SK-N-SH (cell line): ENCODE results near the gene CDH23. TPM values are rescaled to one million over a fixed set of nuclear protein-coding genes. Genes with fewer than 3 reads are reported as not detected.
"Not testable (repeated sequence)": the region's sequence is repeated elsewhere in the genome, so short reads cannot be mapped to it uniquely, and the experiment has no call there.

ENCODE experiments used
- CTCF ChIA-PET: fragments of 300-600, 350-600 bp; formaldehyde crosslinking; extraction: SDS; loops from one replicate; lab custom pipeline; 2021; lab: Yijun Ruan, JAX
- POLR2A ChIA-PET: fragments of 350-600 bp; sonication (Branson Sonifier 250); formaldehyde crosslinking; extraction: SDS; loops from one replicate; lab custom pipeline; 2020; ENCODE audit warnings: antibody characterized with exemption, inconsistent platforms; lab: Yijun Ruan, JAX
- DNase-seq: peaks from one replicate; pipeline ENCODE4 v3.0.0; 2012
- H2AFZ ChIP-seq: fragments of 200-600 bp; sonication (generic); 2 replicates; pipeline ENCODE4 v1.8.1; 2016; ENCODE audit warnings: antibody characterized with exemption, mild to moderate bottlenecking, low read depth
- H3F3A ChIP-seq: fragments of 200-600 bp; sonication (generic); replicated peaks from 2 replicates; pipeline ENCODE3; 2016; ENCODE audit warnings: antibody characterized with exemption, mild to moderate bottlenecking; ENCODE audit not compliant: insufficient read depth
- H3K27ac ChIP-seq, 2 experiments: fragments of 200-500 bp in 1 of 2; fragments of 200-600 bp in 1 of 2; sonication (Bioruptor generic) in 1 of 2; sonication (generic), shearing (Covaris generic) in 1 of 2; 2 replicates each; pipeline versions ENCODE4 v1.5.1 to v1.6.1; 2014 to 2016; ENCODE audit warnings: low read depth in 2 of 2, inconsistent platforms in 1 of 2, low read length in 1 of 2, mild to moderate bottlenecking in 1 of 2, mixed read lengths in 1 of 2
- H3K27me3 ChIP-seq: fragments of 200-600 bp; sonication (generic), shearing (Covaris generic); 2 replicates; pipeline ENCODE4 v1.6.1; 2016; ENCODE audit warnings: mixed run types; ENCODE audit not compliant: insufficient read depth
- H3K36me3 ChIP-seq, 2 experiments: fragments of 200-500 bp in 1 of 2; fragments of 200-600 bp in 1 of 2; sonication (Bioruptor generic) in 1 of 2; sonication (generic) in 1 of 2; replicated peaks in 1 of 2; 2 replicates each; pipeline versions ENCODE3 to v1.5.1; 2014 to 2016; ENCODE audit warnings: low read length in 1 of 2, mild to moderate bottlenecking in 1 of 2; ENCODE audit not compliant: insufficient read depth in 2 of 2, control insufficient read depth in 1 of 2
- H3K4me1 ChIP-seq, 2 experiments: fragments of 200-500 bp in 1 of 2; fragments of 200-600 bp in 1 of 2; sonication (Bioruptor generic) in 1 of 2; sonication (generic), shearing (Covaris generic) in 1 of 2; 2 replicates each; pipeline versions ENCODE4 v1.5.1 to v1.6.1; 2014 to 2016; ENCODE audit warnings: low read depth in 1 of 2, low read length in 1 of 2, mixed run types in 1 of 2; ENCODE audit not compliant: insufficient read depth in 2 of 2, control insufficient read depth in 1 of 2
- H3K4me2 ChIP-seq: fragments of 200-600 bp; sonication (generic), shearing (Covaris generic); 2 replicates; pipeline ENCODE4 v1.6.1; 2017; ENCODE audit warnings: mixed run types
- H3K4me3 ChIP-seq, 2 experiments: fragments of 200-500 bp in 1 of 2; fragments of 200-600 bp in 1 of 2; sonication (Bioruptor generic) in 1 of 2; sonication (generic), shearing (Covaris generic) in 1 of 2; 2 replicates each; pipeline versions ENCODE4 v1.5.1 to v1.8.1; 2014 to 2016; ENCODE audit warnings: low read depth in 2 of 2, inconsistent platforms in 1 of 2, low read length in 1 of 2, mild to moderate bottlenecking in 1 of 2, mixed read lengths in 1 of 2, moderate library complexity in 1 of 2
- H3K79me2 ChIP-seq: fragments of 200-600 bp; sonication (generic); 2 replicates; pipeline ENCODE4 v1.8.1; 2017; ENCODE audit warnings: mild to moderate bottlenecking; ENCODE audit not compliant: insufficient read depth
- H3K9ac ChIP-seq: fragments of 200-600 bp; sonication (generic); 2 replicates; pipeline ENCODE4 v1.6.1; 2017; ENCODE audit warnings: mixed run types
- H3K9me2 ChIP-seq: fragments of 200-600 bp; sonication (generic); 2 replicates; pipeline ENCODE4 v1.6.1; 2017; ENCODE audit warnings: mixed run types
- H3K9me3 ChIP-seq: fragments of 200-600 bp; sonication (generic); 2 replicates; pipeline ENCODE4 v1.6.1; 2017; ENCODE audit warnings: mixed run types, mild to moderate bottlenecking, moderate library complexity
- H4K20me1 ChIP-seq: fragments of 200-600 bp; sonication (generic); 2 replicates; pipeline ENCODE4 v1.6.1; 2017; ENCODE audit warnings: mild to moderate bottlenecking, mixed run types; ENCODE audit not compliant: insufficient read depth
- CHD2 ChIP-seq: fragments of 150-350 bp; IDR thresholded peaks from 2 replicates; pipeline ENCODE4 v1.6.1; 2018; ENCODE audit warnings: low read length; ENCODE audit not compliant: partially characterized antibody
- EZH2phosphoT487 ChIP-seq: fragments of 200-600 bp; sonication (generic); IDR thresholded peaks from 2 replicates; pipeline ENCODE4 v1.6.1; 2017; ENCODE audit warnings: low read depth, mixed run types, mild to moderate bottlenecking, antibody characterized with exemption, moderate library complexity, borderline replicate concordance
- GABPA ChIP-seq: IDR thresholded peaks from 2 replicates; pipeline ENCODE4 v1.4.0; 2012; ENCODE audit warnings: low read depth, mild to moderate bottlenecking
- GATA2 ChIP-seq: sonication (generic); formaldehyde crosslinking; IDR thresholded peaks from 2 replicates; pipeline ENCODE4 v1.5.0; 2020; ENCODE audit warnings: mild to moderate bottlenecking, missing genetic modification reagents
- RCOR1 ChIP-seq: fragments of 150-350 bp; IDR thresholded peaks from 2 replicates; pipeline ENCODE4 v1.6.1; 2017; ENCODE audit warnings: antibody characterized with exemption, low read length
- RXRA ChIP-seq: IDR thresholded peaks from 2 replicates; pipeline ENCODE4 v1.4.0; 2012; ENCODE audit warnings: low read depth, mild to moderate bottlenecking, borderline replicate concordance
- SMC3 ChIP-seq: IDR thresholded peaks from 2 replicates; pipeline ENCODE4 v1.6.1; 2012; ENCODE audit warnings: low read depth, low read length, improper control_type of control experiment
- TCF12 ChIP-seq: IDR thresholded peaks from 2 replicates; pipeline ENCODE4 v1.4.0; 2012
- TEAD4 ChIP-seq: IDR thresholded peaks from 2 replicates; pipeline ENCODE4 v1.4.0; 2012; ENCODE audit warnings: mild to moderate bottlenecking, borderline replicate concordance; ENCODE audit not compliant: insufficient read depth
- WGBS: methylation state at CpG from one replicate; pipeline ENCODE4 v1.1.6; 2017; ENCODE audit warnings: low lambda C conversion rate; 5-methylcytosine and 5-hydroxymethylcytosine counted together
- polyA plus RNA-seq, 3 experiments: library from polyadenylated mRNA; depleted of rRNA; stranded (reverse); fragments of >200 nt; gene quantifications; 2 replicates each; pipeline ENCODE4 v1.2.3, GENCODE V29; 2012
- TF ChIP-seq, protein P1 (sequence below): fragments of 150-350 bp; IDR thresholded peaks from 2 replicates; pipeline ENCODE4 v1.6.1; 2017; ENCODE audit warnings: antibody characterized with exemption, low read length, low read depth, borderline replicate concordance
- TF ChIP-seq, protein P2 (sequence below): IDR thresholded peaks from 2 replicates; pipeline ENCODE4; 2012
- TF ChIP-seq, protein P3 (sequence below): IDR thresholded peaks from 2 replicates; pipeline ENCODE4 v1.6.1; 2012; ENCODE audit warnings: mild to moderate bottlenecking, low read depth, low read length, moderate library complexity
- TF ChIP-seq, protein P4 (sequence below): IDR thresholded peaks from 2 replicates; pipeline ENCODE4 v1.4.0; 2012; ENCODE audit warnings: low read depth, borderline replicate concordance
- TF ChIP-seq, protein P5 (sequence below): fragments of 150-350 bp; IDR thresholded peaks from 2 replicates; pipeline ENCODE4 v1.6.1; 2016; ENCODE audit warnings: mild to moderate bottlenecking, low read depth, low read length

The CDH23 gene
- polyA plus RNA-seq, 1 of the 3 experiments (the other 2 are of a cell fraction) = 0.03 TPM

DNA sequence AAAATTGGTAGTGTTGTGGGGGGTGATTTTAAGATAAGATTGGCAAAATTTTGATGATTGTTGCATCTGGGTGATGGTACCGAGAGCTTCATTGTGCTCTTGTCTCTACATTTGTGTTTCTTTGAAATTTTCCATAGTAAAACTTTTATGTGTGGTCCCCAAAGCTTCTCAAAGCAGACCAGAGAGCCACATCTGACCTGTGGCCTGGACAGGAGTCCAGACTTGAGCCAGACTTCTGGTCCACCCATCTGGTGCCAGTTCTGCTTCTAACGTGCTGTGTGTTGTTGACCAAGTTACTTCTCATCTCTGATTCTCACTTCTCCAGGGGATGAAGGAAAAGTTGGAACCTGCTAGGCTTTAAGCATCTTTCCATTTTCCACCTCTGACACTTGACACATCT is 202.8 kb downstream of the CDH23 start (continued):
- TF ChIP-seq, protein P1, sequence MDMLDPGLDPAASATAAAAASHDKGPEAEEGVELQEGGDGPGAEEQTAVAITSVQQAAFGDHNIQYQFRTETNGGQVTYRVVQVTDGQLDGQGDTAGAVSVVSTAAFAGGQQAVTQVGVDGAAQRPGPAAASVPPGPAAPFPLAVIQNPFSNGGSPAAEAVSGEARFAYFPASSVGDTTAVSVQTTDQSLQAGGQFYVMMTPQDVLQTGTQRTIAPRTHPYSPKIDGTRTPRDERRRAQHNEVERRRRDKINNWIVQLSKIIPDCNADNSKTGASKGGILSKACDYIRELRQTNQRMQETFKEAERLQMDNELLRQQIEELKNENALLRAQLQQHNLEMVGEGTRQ = no peak
- TF ChIP-seq, protein P2, sequence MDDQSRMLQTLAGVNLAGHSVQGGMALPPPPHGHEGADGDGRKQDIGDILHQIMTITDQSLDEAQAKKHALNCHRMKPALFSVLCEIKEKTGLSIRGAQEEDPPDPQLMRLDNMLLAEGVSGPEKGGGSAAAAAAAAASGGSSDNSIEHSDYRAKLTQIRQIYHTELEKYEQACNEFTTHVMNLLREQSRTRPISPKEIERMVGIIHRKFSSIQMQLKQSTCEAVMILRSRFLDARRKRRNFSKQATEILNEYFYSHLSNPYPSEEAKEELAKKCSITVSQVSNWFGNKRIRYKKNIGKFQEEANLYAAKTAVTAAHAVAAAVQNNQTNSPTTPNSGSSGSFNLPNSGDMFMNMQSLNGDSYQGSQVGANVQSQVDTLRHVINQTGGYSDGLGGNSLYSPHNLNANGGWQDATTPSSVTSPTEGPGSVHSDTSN = no peak
- TF ChIP-seq, all 33 proteins: peak for 0

DNA sequence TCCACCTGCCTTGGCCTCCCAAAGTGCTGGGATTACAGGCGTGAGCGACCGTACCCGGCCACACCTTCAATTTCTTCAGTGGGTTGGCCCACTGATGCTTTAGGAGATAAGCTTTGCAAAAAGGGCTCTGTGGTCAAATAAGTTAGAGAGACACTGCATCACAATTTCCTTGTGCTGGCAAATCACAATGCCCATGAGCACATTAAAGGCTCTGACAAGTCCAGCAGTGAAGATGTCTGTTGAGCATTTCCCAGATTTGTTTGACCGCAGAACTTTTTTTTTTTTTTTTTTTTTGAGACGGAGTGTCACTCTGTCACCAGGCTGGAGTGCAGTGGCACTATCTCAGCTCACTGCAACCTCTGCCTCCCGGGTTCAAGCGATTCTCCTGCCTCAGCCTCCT is 203.5 kb downstream of the CDH23 start:
- H3K4me1 ChIP-seq, H3K27me3 ChIP-seq, H3K9ac ChIP-seq, H3K27ac ChIP-seq, H3K4me2 ChIP-seq, H3K36me3 ChIP-seq, H3K4me3 ChIP-seq, H3K79me2 ChIP-seq, H4K20me1 ChIP-seq, H3F3A ChIP-seq, H3K9me3 ChIP-seq, H3K9me2 ChIP-seq, DNase-seq, H2AFZ ChIP-seq: not testable (repeated sequence)
- CTCF ChIA-PET = interaction anchor here (0.7 to 5.4 kb wide), 4 partner anchors 9 to 286 kb away, joined by 3 to 29 read pairs (median 10); no protein-coding TSS in a partner anchor
- WGBS = 92% methylated on average over 8 of the region's 8 CpGs
- POLR2A ChIA-PET = interaction anchor here (0.7 kb wide), 1 partner anchor 12 kb away, joined by 5 read pairs; no protein-coding TSS in a partner anchor

DNA sequence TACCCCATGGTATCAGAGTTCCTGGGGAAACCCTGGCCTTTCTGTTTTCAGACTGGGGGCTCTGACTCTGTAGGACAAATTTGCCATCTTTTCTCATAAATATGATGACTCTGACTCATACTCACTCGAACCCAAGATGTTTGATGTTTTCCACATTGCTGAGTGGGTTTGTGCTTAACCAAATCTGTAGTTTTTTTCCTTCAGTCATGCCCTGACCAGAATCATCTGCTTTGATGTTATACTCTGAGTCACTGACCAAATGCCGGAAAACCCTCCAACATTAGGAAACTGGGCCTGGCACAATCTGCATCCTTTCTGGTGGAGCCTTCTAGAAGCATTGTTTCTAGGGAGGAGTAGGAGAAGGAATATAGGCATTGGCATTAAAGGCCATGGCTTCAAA is 204.1 kb downstream of the CDH23 start:
- ChIA-PET POLR2A (interaction anchor here (0.7 kb wide), 1 partner anchor 12 kb away, joined by 5 read pairs; no protein-coding TSS in a partner anchor), CTCF (interaction anchor here (0.7 to 5.4 kb wide), 4 partner anchors 9 to 31 kb away, joined by 3 to 29 read pairs (median 11); no protein-coding TSS in a partner anchor)
- H3K9ac ChIP-seq = no peak overlapping the region
- H3K4me2 ChIP-seq = no peak overlapping the region
- peaks cover 4 to 6% of the 10 kb centered on the region in 2 experiments; a peak in 3 of 4 replicates for H3K4me1 ChIP-seq
- no peak overlapping the region for H3K4me3 ChIP-seq
- H3K36me3 ChIP-seq = no peaks in the 10 kb centered on the region
- peaks cover 4% of the 10 kb centered on the region for H3F3A ChIP-seq
- no peaks in the 10 kb centered on the region for H3K79me2 ChIP-seq
- peak overlapping the region in 1 of 2 experiments; percentile 11; a peak in 1 of 4 replicates for H3K27ac ChIP-seq
- H4K20me1 ChIP-seq = no peaks in the 10 kb centered on the region
- H3K9me2 ChIP-seq = no peaks in the 10 kb centered on the region
- WGBS = 11% methylated on average over 2 of the region's 2 CpGs
- DNase-seq = no peak
- H2AFZ ChIP-seq = no peak overlapping the region
- no peaks in the 10 kb centered on the region for H3K27me3 ChIP-seq
- no peaks in the 10 kb centered on the region for H3K9me3 ChIP-seq
- TF ChIP-seq RXRA (peak; percentile 29; the same call in 1 of the 2 replicates), RCOR1 (no peak), GATA2 (no peak), TCF12 (peak; percentile 95), EZH2phosphoT487 (no peak), GABPA (no peak), CHD2 (no peak), SMC3 (no peak), TEAD4 (peak; percentile 43; the same call in 1 of the 2 replicates)
- TF ChIP-seq, protein P3, sequence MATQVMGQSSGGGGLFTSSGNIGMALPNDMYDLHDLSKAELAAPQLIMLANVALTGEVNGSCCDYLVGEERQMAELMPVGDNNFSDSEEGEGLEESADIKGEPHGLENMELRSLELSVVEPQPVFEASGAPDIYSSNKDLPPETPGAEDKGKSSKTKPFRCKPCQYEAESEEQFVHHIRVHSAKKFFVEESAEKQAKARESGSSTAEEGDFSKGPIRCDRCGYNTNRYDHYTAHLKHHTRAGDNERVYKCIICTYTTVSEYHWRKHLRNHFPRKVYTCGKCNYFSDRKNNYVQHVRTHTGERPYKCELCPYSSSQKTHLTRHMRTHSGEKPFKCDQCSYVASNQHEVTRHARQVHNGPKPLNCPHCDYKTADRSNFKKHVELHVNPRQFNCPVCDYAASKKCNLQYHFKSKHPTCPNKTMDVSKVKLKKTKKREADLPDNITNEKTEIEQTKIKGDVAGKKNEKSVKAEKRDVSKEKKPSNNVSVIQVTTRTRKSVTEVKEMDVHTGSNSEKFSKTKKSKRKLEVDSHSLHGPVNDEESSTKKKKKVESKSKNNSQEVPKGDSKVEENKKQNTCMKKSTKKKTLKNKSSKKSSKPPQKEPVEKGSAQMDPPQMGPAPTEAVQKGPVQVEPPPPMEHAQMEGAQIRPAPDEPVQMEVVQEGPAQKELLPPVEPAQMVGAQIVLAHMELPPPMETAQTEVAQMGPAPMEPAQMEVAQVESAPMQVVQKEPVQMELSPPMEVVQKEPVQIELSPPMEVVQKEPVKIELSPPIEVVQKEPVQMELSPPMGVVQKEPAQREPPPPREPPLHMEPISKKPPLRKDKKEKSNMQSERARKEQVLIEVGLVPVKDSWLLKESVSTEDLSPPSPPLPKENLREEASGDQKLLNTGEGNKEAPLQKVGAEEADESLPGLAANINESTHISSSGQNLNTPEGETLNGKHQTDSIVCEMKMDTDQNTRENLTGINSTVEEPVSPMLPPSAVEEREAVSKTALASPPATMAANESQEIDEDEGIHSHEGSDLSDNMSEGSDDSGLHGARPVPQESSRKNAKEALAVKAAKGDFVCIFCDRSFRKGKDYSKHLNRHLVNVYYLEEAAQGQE = 0 out of 2 replicates have a peak, but pooled peaks have one; percentile 26
- TF ChIP-seq, protein P4, sequence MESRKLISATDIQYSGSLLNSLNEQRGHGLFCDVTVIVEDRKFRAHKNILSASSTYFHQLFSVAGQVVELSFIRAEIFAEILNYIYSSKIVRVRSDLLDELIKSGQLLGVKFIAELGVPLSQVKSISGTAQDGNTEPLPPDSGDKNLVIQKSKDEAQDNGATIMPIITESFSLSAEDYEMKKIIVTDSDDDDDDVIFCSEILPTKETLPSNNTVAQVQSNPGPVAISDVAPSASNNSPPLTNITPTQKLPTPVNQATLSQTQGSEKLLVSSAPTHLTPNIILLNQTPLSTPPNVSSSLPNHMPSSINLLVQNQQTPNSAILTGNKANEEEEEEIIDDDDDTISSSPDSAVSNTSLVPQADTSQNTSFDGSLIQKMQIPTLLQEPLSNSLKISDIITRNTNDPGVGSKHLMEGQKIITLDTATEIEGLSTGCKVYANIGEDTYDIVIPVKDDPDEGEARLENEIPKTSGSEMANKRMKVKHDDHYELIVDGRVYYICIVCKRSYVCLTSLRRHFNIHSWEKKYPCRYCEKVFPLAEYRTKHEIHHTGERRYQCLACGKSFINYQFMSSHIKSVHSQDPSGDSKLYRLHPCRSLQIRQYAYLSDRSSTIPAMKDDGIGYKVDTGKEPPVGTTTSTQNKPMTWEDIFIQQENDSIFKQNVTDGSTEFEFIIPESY = no peak
- TF ChIP-seq, protein P5, sequence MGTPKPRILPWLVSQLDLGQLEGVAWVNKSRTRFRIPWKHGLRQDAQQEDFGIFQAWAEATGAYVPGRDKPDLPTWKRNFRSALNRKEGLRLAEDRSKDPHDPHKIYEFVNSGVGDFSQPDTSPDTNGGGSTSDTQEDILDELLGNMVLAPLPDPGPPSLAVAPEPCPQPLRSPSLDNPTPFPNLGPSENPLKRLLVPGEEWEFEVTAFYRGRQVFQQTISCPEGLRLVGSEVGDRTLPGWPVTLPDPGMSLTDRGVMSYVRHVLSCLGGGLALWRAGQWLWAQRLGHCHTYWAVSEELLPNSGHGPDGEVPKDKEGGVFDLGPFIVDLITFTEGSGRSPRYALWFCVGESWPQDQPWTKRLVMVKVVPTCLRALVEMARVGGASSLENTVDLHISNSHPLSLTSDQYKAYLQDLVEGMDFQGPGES = no peak
